Activated T-helper 1 cell treated with anti-CD3 and anti-CD28 coated beads, Interleukin-2, amount 50 U/mL, for 16 hours (primary cell): ENCODE results near the gene SLC48A1.
A peak's percentile ranks its signal among the peaks of the same experiment; 100 is the strongest.

Experiments used
- DNase-seq, 2 donors: peaks; one replicate each; pipeline ENCODE4 v3.0.0-alpha.2; 2020; ENCODE audit warnings: low read depth in 1 of 2, low spot score in 1 of 2

SLC48A1 gene

DNA sequence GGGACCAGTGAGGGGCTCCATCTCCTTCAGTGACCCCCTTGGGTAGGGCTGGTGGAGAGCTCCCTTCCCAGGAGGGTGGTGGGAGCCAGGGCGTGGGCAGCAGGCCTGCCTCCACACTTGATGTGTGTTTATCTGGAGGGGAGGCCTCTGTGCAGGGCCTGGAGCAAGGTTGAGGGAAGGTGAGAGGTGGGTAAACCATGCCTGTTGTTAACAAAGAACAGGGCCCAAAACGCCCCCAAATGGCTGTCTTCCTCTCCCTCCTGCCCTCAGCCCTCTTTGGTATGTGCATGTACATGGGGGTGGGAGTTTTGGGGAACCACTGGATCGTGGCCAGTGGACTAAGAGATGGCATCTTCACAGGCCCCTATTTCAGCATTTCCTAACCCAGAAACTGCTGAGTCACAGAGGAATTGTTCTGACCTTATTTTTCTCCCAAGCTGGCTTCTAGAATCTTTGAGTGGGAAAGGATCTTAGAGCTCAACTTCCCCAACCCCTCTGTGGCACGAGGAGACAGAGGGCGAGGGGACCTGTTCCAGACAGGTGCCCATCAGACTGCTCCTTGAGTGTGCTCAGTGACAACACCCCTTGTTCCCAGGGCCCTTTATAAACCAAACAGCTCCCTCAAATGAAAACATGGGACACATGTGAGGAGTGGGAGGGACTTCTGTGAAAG lies 3.6 kb downstream of the SLC48A1 start:
- no peak for DNase-seq

DNA sequence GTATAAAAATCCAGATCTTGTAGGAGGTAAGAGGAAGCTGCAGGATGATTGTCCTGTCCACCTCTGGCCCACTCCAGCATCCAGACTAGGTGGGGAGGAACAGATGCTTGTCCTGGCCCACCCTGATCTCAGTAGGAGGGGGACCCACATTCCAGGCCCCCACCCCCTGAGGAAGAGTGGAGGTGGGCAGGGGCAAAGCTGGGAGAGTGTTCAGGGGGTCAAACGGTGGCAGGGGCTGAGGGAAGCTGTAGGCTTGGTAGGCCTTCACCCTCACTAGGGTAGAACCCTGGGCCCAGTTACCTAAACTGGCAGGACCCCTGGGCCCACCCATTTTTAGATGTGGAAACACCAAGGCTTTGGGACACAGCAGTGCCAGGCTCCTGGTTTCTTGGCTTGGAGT lies 4.1 kb downstream of the SLC48A1 start:
- no peak for DNase-seq

DNA sequence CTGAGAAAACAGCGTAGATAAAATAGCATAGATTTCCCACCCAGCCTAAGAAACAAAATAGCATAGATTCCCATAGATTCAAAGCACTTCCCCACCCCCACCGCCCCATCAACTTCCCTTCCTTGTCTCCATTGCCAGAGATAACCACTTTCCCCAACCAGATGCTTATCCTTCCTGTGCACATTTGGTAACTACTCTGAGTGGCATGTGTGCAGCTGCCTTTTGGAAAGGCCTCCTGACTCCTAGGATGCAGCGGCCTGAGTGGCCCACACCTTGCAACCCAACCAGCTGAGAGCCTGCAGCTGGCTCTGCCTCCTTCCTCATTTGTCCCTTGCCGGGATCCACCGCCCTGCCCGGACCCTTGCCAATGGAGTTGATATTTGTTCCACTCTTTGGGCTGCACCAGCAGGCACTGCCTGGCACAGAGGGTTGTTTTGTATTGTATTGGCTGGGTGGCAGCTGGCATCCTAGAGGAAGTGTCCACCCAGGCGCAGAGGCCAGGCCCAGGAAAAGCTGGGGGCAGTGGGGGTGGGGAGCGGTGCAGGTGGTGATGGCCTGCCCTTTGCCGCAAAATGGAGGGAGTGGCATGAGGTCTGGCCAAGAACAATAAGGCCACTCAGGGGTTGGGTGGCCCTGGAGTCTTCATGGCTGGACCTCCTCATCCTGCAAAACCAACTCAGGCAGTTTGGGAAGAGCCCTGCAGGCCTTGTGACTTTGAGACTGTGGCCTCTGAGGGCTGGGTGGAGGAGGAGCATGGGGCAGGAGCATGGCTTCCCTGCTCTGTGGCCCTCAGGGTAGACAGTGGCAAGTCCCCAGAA lies 4.9 kb downstream of the SLC48A1 start:
- no peak for DNase-seq

DNA sequence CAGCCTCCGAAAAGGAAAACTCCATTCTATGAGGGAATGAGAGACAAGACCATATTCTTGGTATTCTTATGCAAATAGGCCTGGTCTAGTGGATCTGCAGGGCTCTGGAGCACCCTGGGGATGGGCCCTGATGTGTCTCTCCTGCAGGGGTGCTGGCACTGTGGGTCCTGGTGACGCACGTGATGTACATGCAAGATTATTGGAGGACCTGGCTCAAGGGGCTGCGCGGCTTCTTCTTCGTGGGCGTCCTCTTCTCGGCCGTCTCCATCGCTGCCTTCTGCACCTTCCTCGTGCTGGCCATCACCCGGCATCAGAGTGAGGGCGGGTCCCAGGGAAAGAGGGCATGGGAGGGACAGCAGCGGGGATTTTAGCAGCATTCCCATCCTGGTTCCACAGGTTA lies 5.8 kb downstream of the SLC48A1 start:
- DNase-seq: no peak

DNA sequence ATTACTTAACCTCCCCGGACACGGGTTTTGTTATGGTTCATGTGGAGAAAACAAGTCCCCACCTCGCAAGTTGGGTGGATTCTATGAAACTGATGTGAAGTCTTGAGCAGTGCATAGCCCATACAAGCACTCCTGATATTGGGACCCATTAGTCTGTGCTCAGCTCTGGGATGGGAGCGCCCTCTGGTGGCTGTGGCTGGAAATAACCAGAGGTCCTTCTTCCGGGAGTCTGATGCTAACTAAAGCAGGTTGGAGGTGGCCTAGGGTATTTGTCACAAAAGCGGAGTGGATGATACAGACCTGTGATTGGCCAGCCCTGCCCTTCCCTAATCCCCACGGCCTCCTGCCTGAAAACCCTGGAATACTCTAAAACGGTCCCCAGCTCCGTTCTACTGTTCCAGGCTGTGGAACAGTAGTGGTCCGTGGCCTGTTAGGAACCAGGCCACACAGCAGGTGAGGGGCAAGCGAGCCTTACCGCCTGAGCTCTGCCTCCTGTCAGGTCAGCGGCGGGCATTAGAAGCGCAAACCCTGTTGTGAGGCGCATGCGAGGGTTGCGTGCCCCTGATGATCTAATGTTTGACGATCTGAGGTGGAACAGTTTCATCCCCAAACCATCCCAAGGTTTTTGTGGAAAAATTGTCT lies 6.4 kb downstream of the SLC48A1 start:
- peak; percentile 86 to 96 for DNase-seq

DNA sequence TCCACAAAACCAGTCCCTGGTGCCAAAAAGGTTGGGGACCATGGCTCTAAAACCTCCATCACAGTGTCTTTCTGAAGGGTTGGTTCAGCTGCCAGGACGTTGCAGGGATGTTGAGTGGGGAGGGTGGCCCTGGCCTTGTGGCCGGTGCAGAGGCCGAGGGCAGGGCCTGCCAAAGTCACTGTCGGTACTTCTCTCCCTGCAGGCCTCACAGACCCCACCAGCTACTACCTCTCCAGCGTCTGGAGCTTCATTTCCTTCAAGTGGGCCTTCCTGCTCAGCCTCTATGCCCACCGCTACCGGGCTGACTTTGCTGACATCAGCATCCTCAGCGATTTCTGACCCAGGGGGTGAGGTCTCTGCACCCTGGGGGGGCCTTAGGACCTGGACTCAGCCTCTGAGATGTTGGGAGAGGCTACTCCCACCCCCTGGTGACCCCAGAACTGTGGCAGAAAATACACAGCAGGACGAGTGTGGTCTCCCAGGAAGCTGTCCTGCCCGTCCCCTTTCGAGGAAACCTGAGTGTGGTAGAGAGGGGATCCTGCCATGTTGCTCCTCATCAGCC lies 7.0 kb downstream of the SLC48A1 start:
- no peak for DNase-seq

DNA sequence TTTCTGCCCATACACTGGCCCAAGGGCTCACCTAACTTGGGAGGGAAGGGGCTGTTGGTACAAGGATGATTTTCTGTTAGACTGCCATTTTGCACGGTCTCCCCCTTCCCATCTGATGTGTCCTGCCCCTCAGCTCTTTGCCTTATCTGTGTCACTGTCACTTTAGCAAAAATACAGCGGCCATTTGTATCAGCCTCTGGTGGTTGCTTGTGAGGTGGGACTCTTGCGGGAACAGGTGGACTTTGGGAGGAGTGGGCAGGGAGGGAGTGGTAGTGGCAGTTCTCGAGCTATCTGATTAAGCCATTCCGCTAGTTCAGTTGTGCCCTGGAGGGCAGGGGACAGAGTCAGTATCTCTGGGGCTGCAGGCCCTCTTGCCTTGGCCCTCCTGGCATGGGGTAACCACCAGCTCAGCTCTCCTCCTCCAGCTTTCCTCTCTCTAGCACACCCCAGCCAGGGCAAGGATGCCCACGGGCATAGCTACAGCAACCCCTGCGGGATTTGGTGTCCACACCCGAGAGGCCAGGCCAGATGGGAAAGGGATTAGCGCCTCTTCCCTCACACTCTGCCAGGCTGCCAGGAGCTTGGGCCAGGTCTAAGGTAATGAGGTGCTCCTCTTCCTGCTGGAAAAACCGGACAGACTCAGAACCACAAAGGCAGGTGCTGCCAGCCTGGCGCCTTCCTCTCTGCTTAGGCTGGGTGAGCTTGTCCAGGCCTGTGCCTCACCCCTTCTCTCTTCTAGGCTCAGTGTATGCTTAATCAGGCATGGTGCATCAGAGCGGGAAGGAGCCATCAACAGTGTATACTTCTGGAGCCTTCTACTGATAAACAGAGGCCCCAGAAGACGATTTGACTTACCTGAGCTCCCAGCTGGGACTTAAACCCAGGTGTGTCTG lies 8.7 kb downstream of the SLC48A1 start:
- no peak for DNase-seq

DNA sequence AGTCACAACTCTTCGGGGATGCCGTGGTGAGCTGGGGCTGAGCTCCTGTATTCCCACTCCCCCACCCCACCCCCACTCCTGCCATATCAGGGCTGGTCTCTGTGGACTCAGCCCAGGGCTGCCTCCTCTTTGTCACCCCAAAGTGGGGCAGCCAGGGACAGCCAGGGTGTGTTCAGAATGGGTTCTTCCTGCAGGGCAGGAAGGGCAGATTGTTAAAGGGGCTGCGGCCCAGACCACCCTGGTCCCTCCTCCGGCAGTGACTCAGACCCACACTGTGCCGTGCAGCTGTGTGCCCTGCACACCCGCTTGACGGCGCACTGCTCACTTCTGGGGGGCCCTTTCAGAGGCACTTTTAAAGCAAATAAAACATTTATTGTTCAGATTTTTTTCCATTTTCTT lies 9.3 kb downstream of the SLC48A1 start:
- DNase-seq: no peak

DNA sequence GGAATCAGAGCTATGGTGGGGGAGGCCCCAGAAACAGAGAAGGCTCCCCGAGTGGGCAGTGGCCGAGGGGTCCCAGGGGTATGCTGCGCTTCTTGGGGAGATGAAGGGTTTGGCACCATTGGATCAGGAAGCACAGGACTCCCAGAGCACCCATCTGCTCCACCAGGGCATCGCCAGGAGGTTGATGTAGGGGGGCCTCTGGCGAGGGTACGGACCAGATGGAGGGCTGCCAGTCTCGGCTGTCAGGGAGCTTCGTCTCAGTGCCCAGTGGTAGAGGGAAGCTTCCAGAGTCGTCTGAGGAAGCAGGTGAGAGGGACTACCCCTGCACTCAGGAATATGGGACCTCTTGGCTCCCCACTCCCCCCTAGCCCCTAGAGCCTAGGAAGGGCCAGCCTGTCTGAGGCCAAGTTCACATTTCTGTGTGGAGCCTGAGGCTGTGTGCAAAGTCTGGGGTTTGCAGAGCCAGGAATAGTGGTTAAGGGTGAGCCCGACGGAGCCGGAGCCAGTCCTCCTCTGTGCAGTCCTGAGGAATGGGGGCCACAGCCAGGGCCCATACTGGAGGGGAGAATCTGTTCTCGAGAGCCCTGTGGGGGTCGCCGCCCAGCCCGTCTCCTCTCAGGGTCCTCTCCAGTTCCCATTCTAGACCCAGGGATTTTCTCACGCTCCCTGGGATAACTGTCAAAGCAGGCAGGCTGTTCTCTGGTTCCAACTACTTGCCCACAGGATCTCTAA lies 10.2 kb downstream of the SLC48A1 start:
- no peak for DNase-seq

DNA sequence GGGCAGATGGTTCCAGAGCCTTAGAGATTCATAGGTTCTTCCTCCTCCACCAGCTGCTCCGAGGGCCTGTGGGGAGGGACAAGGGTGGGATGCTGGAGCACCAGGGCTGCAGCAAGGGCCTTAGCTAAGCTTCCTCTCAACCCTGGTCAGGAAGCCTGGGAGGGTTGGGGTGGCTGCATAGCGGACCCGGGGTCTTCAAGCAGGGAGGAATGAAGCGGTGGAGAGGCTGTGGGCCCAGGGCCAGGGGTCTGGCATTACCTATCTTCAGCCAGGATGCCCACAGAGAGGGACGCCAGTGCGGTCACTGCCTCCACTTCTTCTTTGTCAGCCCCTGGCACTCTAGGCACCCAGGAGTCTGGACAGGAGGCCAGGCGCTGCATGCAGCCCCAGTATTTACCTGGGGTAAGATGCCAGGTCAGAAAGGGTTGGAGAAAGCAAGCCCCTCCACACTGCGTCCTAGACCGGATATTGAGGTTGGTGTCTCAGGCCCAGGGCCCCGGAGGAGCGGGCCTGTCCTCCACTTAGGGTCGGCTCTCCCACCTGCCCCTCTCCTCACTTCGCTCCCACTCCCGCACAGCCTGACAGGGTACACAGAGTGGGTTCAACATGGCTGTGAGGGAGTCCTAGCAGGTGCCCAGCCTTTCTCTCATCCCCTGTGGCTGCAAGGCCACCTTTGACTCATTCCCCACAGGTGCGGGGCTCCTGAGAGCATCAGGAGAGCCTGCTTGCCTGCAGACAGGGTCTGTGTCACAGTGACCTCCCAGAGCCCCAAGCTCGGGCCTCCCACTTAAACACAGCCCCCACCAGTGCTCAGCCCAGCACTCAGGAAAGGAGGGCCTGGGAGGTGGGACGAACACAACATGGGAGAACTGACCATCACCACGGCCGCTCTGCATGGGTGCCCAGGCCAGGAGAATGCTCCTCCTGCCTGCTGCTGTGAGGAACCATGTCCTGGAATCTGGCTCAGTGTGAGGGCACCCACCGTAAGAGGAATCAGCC lies 11.1 kb downstream of the SLC48A1 start:
- DNase-seq: no peak

DNA sequence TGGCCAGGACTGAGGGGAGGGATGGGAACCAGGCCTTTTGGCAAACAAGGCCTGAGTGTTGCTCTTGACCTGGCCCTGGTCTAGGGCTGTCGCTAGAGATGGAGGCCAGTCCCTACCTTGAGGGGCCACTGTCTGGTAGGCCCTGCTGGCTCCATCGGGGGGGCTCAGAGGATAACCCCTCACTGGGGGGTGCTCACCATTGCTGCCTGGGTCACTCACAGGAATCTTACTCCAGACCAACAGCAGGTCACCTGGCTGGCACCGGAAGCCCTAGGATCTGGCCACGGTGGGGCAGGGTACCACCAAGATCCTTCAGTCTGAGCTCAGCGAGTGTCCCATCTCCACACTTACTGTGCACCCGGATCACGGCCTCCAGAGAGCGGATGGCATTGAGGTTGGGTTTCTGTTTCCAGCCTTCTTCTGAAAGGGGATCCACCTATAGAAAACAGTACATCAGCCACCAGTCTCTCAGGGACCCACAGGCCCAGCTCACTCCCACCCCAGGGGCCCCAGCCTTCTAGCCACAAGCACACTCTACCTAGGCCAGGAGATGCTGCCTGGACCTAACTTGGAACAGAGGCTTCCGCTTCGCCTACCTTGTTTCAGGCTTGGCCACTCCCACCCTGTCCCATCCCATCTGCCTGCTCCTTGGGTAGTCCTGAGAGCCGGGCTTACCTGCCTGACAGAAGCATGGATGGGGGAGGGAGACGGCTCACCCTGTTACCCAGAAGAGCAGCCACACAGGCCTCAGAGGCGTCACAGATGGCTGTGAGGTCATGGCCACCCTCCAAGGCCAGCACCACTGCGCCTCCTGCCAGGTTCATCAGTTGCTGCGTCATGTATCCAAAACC lies 12.2 kb downstream of the SLC48A1 start:
- no peak for DNase-seq

DNA sequence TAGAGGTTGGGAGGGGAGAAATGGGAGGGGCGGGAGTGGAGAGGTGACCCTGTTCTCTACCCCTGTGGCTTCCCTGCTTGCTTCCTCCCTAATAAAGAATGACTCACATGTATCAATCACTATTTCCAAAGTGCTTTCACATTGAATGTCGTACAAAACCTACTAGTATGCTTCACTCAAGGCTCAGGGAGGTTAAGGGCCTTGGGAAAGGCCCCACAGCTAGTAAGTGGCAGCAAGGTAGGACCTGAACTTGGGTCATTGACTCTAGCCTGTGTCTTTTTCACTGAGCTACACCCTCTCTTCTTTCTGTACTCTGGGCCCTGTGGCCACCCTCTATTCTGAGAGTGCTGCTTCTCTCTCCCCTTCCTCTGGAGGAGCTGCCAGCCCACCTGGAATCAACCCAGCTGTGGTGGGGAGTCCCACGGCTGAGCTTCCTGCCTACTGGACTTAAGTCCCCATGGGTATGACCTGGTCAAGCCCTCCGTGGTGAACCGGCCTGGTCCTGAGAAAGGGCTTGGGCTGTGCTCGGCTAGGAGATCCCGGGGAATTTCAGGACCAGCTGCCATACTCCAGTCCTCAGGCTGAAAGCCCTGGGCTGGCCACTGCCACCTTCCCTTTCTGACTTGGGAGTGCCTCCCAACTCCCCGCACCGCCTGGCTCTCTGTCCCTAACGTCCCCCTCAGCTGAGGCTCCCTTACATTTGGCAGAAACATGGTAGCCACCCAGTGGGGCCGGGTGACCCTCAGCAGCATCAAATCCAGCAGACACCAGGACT lies 13.0 kb downstream of the SLC48A1 start:
- no peak for DNase-seq

DNA sequence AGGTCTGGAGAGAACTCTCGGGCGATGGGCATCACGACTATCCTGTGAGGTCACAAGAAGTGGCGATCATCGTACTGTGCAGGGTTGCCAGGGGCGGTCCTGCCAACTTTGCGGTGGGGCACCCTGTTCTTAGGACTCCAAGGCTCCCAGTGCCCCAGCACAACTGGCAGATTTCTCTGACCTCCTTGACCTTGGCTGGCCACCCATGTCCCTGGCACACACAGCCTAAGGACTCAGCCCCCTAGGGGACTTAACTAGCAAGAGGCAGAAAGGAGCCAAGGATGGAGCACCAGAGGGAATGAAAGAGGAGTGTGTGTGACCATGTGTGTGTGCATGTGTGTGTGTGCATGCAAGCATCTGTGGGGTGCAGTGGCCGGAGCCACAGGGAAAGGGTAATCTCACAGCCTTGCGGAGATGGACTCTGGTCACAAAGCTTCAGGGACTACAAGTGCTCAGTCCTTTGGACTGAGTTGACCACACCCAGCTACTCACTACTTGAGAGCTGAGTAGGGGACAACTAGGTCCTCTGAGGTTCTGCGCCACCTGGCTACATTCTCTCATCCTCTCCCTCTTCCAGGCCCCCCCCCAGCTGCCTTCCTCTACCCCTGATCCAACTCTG lies 13.7 kb downstream of the SLC48A1 start:
- no peak for DNase-seq

DNA sequence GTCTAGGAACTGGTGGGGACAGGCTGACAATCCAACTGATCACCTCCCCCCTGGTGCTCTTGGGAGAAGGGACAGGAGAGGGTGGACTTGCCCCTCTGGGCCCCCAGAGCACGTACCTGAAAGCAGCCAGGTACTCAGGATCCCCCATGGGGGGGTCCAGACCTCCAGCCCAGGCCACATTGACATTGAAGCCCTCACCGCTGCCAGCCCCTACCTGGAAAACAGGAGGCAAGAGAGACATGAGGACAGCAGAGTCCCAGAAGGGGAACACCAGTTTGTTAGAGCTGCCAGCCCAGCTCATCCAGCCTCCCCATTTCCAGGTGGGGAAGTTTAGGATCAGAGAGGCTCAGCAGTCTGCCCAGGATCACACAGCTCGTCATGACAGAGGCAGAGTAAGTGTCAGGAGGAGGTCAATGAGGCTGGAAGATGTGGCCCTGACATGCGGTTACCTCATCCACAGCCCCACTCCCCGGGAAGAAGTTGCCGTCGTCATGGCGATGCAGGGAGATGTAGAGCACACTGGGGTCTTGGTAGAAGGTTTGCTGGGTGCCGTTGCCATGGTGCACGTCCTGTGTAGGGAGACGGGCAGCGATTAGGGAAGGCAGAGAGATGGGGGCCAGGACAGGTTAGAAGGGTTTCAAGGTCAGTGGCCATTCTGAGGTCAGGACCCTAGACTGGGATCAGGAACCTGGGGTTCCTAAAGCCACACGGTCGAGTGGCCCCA lies 14.7 kb downstream of the SLC48A1 start:
- no peak for DNase-seq

DNA sequence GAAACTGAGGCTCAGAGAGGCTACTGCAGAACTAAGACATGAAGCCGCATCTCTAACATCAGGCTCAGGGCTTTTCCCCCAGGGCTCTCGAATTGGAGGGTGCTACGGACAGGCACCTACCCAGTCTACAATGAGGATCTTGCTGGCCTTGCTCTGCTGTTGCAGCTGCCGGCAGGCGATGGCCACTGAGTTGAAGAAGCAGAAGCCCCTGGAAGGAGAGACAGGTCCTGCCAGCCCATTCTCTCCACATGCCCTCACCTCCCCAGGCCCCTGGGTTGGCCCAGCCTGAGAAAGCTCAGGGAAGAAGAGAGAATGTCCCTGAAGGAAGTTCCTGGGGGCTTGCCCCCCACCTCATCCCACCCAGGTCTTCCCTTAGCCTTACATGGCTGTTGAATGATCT lies 16.1 kb downstream of the SLC48A1 start:
- DNase-seq: no peak
